ENCODE measurements around the gene HARBI1. TPM values are rescaled to one million over a fixed set of nuclear protein-coding genes. Genes with fewer than 3 reads are reported as not detected.

Gene HARBI1
- total and polyA plus RNA-seq, 2 experiments from 2014 or later: 4.4 to 6.5 TPM

DNA sequence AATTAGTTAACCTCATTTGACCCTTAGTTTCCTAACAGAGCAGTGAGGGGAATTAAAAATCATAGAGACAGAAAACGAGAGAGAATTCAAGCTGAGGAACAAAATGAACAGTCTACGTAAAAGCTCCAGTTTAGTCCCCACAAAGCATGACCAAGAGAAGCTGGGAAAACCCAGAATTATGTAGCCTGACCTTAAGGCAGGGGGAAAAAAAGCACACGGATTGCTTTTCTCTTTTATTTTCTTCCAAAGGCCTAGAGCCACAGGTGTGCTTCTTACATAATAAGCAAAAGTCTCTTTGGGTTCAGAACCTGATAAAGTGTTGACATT lies 22.7 kb downstream of the HARBI1 start:
- Histone ChIP-seq H4K20me1 (ENCODE audit: insufficient read depth, poor library complexity, severe bottlenecking) (peaks cover 35% of the 10 kb centered on the region), H3K27me3 (no peaks in the 10 kb centered on the region), H3K36me3 (replicated peaks; ENCODE audit: insufficient read depth, low read depth) (no peaks in the 10 kb centered on the region), H3K4me3 (peak overlapping the region; percentile 22), H3K27ac (peak overlapping the region; percentile 87), H3K9me3 (ENCODE audit: low read depth) (no peaks in the 10 kb centered on the region), H3K79me2 (peaks cover 44% of the 10 kb centered on the region), H3K4me2 (peak overlapping the region; percentile 76), H2AFZ (peak overlapping the region; percentile 96), H3K9me2 (replicated peaks; ENCODE audit: insufficient read depth) (no peaks in the 10 kb centered on the region), H3K4me1 (ENCODE audit: insufficient read depth) (peaks cover 13% of the 10 kb centered on the region)
- no peak for DNase-seq (ENCODE audit: low spot score)
- TF ChIP-seq, protein P1, sequence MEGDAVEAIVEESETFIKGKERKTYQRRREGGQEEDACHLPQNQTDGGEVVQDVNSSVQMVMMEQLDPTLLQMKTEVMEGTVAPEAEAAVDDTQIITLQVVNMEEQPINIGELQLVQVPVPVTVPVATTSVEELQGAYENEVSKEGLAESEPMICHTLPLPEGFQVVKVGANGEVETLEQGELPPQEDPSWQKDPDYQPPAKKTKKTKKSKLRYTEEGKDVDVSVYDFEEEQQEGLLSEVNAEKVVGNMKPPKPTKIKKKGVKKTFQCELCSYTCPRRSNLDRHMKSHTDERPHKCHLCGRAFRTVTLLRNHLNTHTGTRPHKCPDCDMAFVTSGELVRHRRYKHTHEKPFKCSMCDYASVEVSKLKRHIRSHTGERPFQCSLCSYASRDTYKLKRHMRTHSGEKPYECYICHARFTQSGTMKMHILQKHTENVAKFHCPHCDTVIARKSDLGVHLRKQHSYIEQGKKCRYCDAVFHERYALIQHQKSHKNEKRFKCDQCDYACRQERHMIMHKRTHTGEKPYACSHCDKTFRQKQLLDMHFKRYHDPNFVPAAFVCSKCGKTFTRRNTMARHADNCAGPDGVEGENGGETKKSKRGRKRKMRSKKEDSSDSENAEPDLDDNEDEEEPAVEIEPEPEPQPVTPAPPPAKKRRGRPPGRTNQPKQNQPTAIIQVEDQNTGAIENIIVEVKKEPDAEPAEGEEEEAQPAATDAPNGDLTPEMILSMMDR (IDR thresholded peaks at IDR 0.05; ENCODE audit: poor library complexity): no peak
- no peak for TF ChIP-seq EZH2phosphoT487 (IDR thresholded peaks at IDR 0.05; ENCODE audit: low read depth, severe bottlenecking, unreplicated experiment)
- no peak for TF ChIP-seq EZH2 (IDR thresholded peaks at IDR 0.05; ENCODE audit: borderline replicate concordance)
- 45% methylated on average over 3 of the region's 3 CpGs for WGBS (ENCODE audit: low lambda C conversion rate, missing lambda C conversion rate)

DNA sequence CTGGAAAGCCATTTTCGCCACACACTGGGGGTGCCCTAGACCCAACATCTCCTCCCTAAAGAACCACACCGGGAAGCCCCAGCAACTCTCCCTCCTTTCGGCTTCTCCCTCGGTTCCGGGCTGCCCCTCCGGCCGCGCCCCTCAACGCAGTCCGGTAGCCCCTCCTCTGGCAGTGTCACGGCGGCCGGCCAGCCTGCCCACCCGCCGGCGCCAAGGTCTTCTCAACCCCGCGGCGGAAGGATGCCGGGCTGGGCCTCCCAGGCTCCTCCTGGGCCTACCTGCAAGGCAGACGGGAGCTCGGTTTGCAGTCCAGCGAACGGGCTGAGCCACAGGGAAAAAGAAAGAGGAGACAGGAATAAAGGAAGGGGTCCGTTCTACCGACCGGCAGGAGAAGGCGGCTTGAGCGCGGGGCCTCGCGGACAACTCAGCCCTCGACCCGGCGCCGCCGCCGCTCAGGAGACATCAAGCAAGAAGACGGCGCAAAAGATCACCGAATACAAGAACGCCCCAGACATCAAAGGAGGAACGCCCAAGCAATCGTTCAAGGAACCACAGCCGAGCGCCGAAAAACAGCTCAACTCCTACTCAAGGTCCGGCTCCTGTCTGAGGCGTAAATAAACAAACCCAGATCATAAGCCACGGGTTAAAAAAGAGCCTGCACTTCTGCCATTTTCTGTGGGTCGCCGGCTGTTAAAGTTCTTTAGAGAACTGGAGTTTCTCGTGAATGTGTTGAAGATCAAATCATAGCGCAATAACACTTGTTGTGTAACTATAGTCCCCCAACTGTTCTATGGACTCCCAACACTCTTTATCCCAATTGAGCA lies 23.3 kb downstream of the HARBI1 start, which contains the start of gene AMBRA1:
AMBRA1 (minus strand) TSS at position 474 of the 824 bp plus-strand sequence. CDS start 45,643 bp downstream, outside the sequence.
- Histone ChIP-seq H3K9me3 (ENCODE audit: low read depth) (no peaks in the 10 kb centered on the region), H3K27ac (peak within 1 kb of the TSS; percentile 87), H3K36me3 (replicated peaks; ENCODE audit: insufficient read depth, low read depth) (no peaks in the 10 kb centered on the region), H3K9me2 (replicated peaks; ENCODE audit: insufficient read depth) (no peaks in the 10 kb centered on the region), H4K20me1 (ENCODE audit: insufficient read depth, poor library complexity, severe bottlenecking) (peaks cover 40% of the 10 kb centered on the region), H3K79me2 (peaks cover 50% of the 10 kb centered on the region), H3K4me3 (peak within 1 kb of the TSS; percentile 89), H3K27me3 (no peaks in the 10 kb centered on the region), H3K4me1 (ENCODE audit: insufficient read depth) (peaks cover 17% of the 10 kb centered on the region), H3K4me2 (peak within 1 kb of the TSS; percentile 80), H2AFZ (peak within 1 kb of the TSS; percentile 96)
- 3% methylated on average over 45 of the region's 54 CpGs for WGBS (ENCODE audit: low lambda C conversion rate, missing lambda C conversion rate)
- DNase-seq (ENCODE audit: low spot score): peak; percentile 94
- TF ChIP-seq EZH2phosphoT487 (IDR thresholded peaks at IDR 0.05; ENCODE audit: low read depth, severe bottlenecking, unreplicated experiment) (no peak), EZH2 (IDR thresholded peaks at IDR 0.05; ENCODE audit: borderline replicate concordance) (no peak)
- TF ChIP-seq, protein P1 (IDR thresholded peaks at IDR 0.05; ENCODE audit: poor library complexity): no peak

DNA sequence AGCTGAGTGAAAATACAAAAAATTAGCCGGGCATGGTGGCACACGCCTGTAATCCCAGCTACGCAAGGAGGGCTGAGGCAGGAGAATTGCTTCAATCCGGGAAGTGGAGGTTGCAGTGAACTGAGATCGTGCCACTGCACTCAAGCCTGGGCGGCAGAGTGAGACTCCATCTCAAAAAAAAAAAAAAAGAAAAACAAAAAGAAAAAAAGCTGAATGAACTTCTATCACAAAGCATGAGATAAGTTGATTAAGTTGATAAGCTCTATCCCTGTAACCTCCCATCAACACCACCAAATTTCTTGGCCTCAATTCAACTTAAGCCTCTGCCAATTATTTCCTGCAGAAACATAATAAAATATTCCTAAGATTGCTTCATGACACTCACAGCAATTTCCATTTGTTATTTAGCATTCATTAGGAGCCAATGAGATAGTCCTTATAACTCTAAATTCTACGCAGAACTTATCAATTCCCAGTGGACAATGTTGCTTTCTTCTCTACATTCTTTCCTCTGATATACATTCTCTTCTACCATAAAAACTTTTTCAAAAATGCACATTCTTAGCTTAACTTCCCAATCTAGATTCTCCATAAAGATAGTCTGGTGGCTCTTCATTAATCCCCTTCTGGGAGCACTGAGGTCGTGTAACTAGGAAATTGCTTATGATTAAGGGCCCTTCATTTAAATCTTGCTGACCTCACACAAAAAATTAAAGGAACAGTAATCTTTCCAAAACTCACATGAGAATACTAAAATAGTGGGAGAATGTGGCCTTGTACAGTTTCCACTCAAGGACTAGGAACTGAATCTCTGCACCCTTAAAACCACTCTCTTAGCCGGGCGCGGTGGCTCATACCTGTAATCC lies 26.1 kb downstream of the HARBI1 start:
- TF ChIP-seq EZH2 (IDR thresholded peaks at IDR 0.05; ENCODE audit: borderline replicate concordance) (no peak), EZH2phosphoT487 (IDR thresholded peaks at IDR 0.05; ENCODE audit: low read depth, severe bottlenecking, unreplicated experiment) (no peak)
- TF ChIP-seq, protein P1 (IDR thresholded peaks at IDR 0.05; ENCODE audit: poor library complexity): no peak
- Histone ChIP-seq H3K36me3 (replicated peaks; ENCODE audit: insufficient read depth, low read depth) (no peaks in the 10 kb centered on the region), H3K79me2 (peaks cover 78% of the 10 kb centered on the region), H2AFZ (no peak overlapping the region), H3K4me2 (peak overlapping the region; percentile 80), H3K9me2 (replicated peaks; ENCODE audit: insufficient read depth) (no peaks in the 10 kb centered on the region), H3K4me1 (ENCODE audit: insufficient read depth) (peaks cover 17% of the 10 kb centered on the region), H3K4me3 (no peak overlapping the region), H3K27ac (no peak overlapping the region), H3K27me3 (no peaks in the 10 kb centered on the region), H4K20me1 (ENCODE audit: insufficient read depth, poor library complexity, severe bottlenecking) (peaks cover 60% of the 10 kb centered on the region), H3K9me3 (ENCODE audit: low read depth) (no peaks in the 10 kb centered on the region)
- DNase-seq (ENCODE audit: low spot score): no peak
- WGBS (ENCODE audit: low lambda C conversion rate, missing lambda C conversion rate): 76% methylated on average over 11 of the region's 11 CpGs
